Pancreas (tissue), 10 donors: Measurements from ENCODE around the gene MYL12B. TPM values are rescaled to one million over a fixed set of nuclear protein-coding genes. Genes with fewer than 3 reads are reported as not detected.

ENCODE experiments used
- ATAC-seq, 4 donors: fragments of 200-7000 bp; cut with Tn5 transposase; one replicate each; pipeline versions ENCODE4 v1.8.0 to v1.9.1; 2020; ENCODE audit warnings: mild to moderate bottlenecking in 4 of 4, moderate library complexity in 4 of 4
- DNase-seq, 6 donors: peaks; one replicate each; pipeline ENCODE4 v3.0.0-alpha.2; 2020
- FAIRE-seq: peaks from 2 replicates; lab custom pipeline; 2012; peaks lifted over from hg19 to GRCh38; lab: Jason Lieb, UNC
- H3K27ac ChIP-seq, 4 donors: fragments of 200-600 bp; sonication (generic); 1 replicate in 3 of 4; 2 replicates in 1 of 4; pipeline versions ENCODE4 v1.5.0 to v1.8.0; 2020
- H3K27me3 ChIP-seq, 4 donors: fragments of 200-600 bp; one replicate each; pipeline ENCODE4 v1.8.0; 2021
- H3K36me3 ChIP-seq, 3 donors: fragments of 200-600 bp; sonication (generic) in 1 of 3; one replicate each; pipeline versions ENCODE4 v1.5.0 to v1.8.0; 2020 to 2021
- H3K4me1 ChIP-seq, 3 donors: fragments of 200-600 bp; one replicate each; pipeline ENCODE4 v1.8.0; 2021
- H3K4me3 ChIP-seq, 4 donors: fragments of 200-600 bp; sonication (generic) in 2 of 4; one replicate each; pipeline versions ENCODE4 v1.5.0 to v1.8.0; 2020 to 2021
- H3K9me3 ChIP-seq, 4 donors: fragments of 200-600 bp; one replicate each; pipeline ENCODE4 v1.8.0; 2021
- CTCF ChIP-seq, 4 donors: fragments of 200-600 bp; sonication (generic) in 3 of 4; IDR thresholded peaks; one replicate each; pipeline versions ENCODE4 v1.5.0 to v1.8.0; 2021; ENCODE audit warnings: antibody characterized with exemption in 4 of 4
- WGBS, 2 donors: extraction: QIAGEN DNeasy Blood & Tissue Kit; methylation state at CpG; one replicate each; pipeline ENCODE4 v1.1.7; 2013; 5-methylcytosine and 5-hydroxymethylcytosine counted together
- intact Hi-C, 3 donors: fragments of 100-400 bp; cut with DNase I; formaldehyde crosslinking; loops; one replicate each; pipeline versions ENCODE4 v1.11.1 to v1.14.2; 2022
- polyA plus RNA-seq, 2 donors: library from polyadenylated mRNA; stranded (reverse); fragments of 200-250 nt; gene quantifications; one replicate each; pipeline ENCODE4 v1.2.3, GENCODE V29; 2013
- total RNA-seq, 6 donors: library from RNA; stranded (reverse); fragmentation: NEBNext Ultra II Directional in 4 of 6; extraction: Animal tissue kit (Norgen Biotek cat#: 25700) in 4 of 6; gene quantifications; one replicate each; pipeline versions ENCODE4 v1.2.1 to v1.2.4, GENCODE V29; 2021 to 2023
- donor health status: healthy with polysubstance abuse.
- donor health status: DM: no; HTN: no; CAD: no; lungs with moderate emphysema.
- donor health status: DM: no; HTN: no; CAD: no.
- donor health status: control.
- donor health status: control.
- donor health status: Bipolar disorder and iron deficiency.
- donor health status: DM: yes; HTN: yes; CAD: no.
- donor health status: DM: no; HTN: no; CAD: no.
- donor health status: DM: no; HTN: no; CAD: no.
- donor health status: DM: yes; HTN: yes; CAD: no.

The MYL12B gene
- total and polyA plus RNA-seq, 8 donors: 63.0 to 208 (median 119) TPM

- no peaks in the 10 kb centered on the region for H3K27me3 ChIP-seq
- intact Hi-C loops: loop anchor here (5.0 to 10.0 kb wide), 4 partner anchors 169 to 719 kb away; partner anchors contain the start of gene TGIF1 (in 1 of the 3)
- no peak overlapping the region for H3K27ac ChIP-seq
- ATAC-seq (no peak), FAIRE-seq (no peak), DNase-seq (no peak)
- no peaks in the 10 kb centered on the region for H3K4me1 ChIP-seq
- no peaks in the 10 kb centered on the region for H3K9me3 ChIP-seq
- no peak overlapping the region for H3K4me3 ChIP-seq
- WGBS, 2 donors: 83 to 97% methylated on average over 7 of the region's 7 CpGs
- no peaks in the 10 kb centered on the region for H3K36me3 ChIP-seq
- no peak for TF ChIP-seq CTCF (IDR thresholded peaks at IDR 0.05)
Observed at GRCh38 chr18:3286159-3286558, 24.2 kb downstream of the MYL12B start.

- no peak overlapping the region for H3K4me3 ChIP-seq
- no peak for TF ChIP-seq CTCF (IDR thresholded peaks at IDR 0.05)
- FAIRE-seq: no peak
- H3K9me3 ChIP-seq: peaks cover 0 to 3% (median 0%) of the 10 kb centered on the region in 4 donors
- DNase-seq: peak in 1 of 6 donors; percentile 21
- H3K36me3 ChIP-seq: no peaks in the 10 kb centered on the region
- peak in 2 of 4 donors; percentile 32 to 38 for ATAC-seq
- 88 to 93% methylated on average over 2 of the region's 2 CpGs for WGBS, 2 donors
- intact Hi-C loops: loop anchor here in 1 of 3 donors (10.0 kb wide), 1 partner anchor 301 kb away; no protein-coding TSS in a partner anchor
- H3K27ac ChIP-seq: peak overlapping the region in 2 of 4 donors; percentile 74 to 75
- peaks cover 0 to 5% (median 0%) of the 10 kb centered on the region in 3 donors for H3K4me1 ChIP-seq
- H3K27me3 ChIP-seq: no peaks in the 10 kb centered on the region
Observed at GRCh38 chr18:3293196-3293951, 31.4 kb downstream of the MYL12B start.

- peak in 3 of 4 donors; percentile 10 to 68 (median 63) for ATAC-seq
- no peak overlapping the region for H3K4me3 ChIP-seq
- H3K4me1 ChIP-seq: peaks cover 0 to 5% (median 0%) of the 10 kb centered on the region in 3 donors
- H3K9me3 ChIP-seq: peaks cover 0 to 3% (median 0%) of the 10 kb centered on the region in 4 donors
- 36 to 38% methylated on average over 3 of the region's 3 CpGs for WGBS, 2 donors
- no peaks in the 10 kb centered on the region for H3K36me3 ChIP-seq
- intact Hi-C loops: loop anchor here in 1 of 3 donors (10.0 kb wide), 1 partner anchor 300 kb away; no protein-coding TSS in a partner anchor
- no peak for FAIRE-seq
- no peaks in the 10 kb centered on the region for H3K27me3 ChIP-seq
- TF ChIP-seq CTCF (IDR thresholded peaks at IDR 0.05): no peak
- H3K27ac ChIP-seq: peak overlapping the region in 2 of 4 donors; percentile 74 to 75
- DNase-seq: peak in 2 of 6 donors; percentile 21 to 39
Observed at GRCh38 chr18:3294435-3295080, 32.6 kb downstream of the MYL12B start.

- WGBS, 2 donors: 15 to 21% methylated on average over 16 to 18 of the region's 18 CpGs
- Histone ChIP-seq H3K4me1 (peaks cover 0 to 5% (median 0%) of the 10 kb centered on the region in 3 donors), H3K9me3 (peaks cover 0 to 3% (median 0%) of the 10 kb centered on the region in 4 donors), H3K27me3 (no peaks in the 10 kb centered on the region), H3K36me3 (no peaks in the 10 kb centered on the region), H3K27ac (peak overlapping the region; percentile 65 to 88 (median 72)), H3K4me3 (peak overlapping the region; percentile 55 to 86 (median 58))
- TF ChIP-seq CTCF (IDR thresholded peaks at IDR 0.05): peak in 3 of 4 donors; percentile 30 to 44 (median 30)
- ATAC-seq: peak; percentile 81 to 96 (median 92)
- FAIRE-seq: peak; percentile 26
- intact Hi-C loops: loop anchor here in 1 of 3 donors (10.0 kb wide), 1 partner anchor 297 kb away; no protein-coding TSS in a partner anchor
- DNase-seq: peak; percentile 91 to 98 (median 96)
Observed at GRCh38 chr18:3297025-3297984, 35.4 kb downstream of the MYL12B start.
